NCI-H446 treated with DMSO at 0.1 percent for 48 hours (cell line): ENCODE data around the gene KRT33A.

Experiments used
- DNase-seq: peaks from one replicate; lab custom pipeline; 2025; lab: John Stamatoyannopoulos, UW

Gene KRT33A

DNA sequence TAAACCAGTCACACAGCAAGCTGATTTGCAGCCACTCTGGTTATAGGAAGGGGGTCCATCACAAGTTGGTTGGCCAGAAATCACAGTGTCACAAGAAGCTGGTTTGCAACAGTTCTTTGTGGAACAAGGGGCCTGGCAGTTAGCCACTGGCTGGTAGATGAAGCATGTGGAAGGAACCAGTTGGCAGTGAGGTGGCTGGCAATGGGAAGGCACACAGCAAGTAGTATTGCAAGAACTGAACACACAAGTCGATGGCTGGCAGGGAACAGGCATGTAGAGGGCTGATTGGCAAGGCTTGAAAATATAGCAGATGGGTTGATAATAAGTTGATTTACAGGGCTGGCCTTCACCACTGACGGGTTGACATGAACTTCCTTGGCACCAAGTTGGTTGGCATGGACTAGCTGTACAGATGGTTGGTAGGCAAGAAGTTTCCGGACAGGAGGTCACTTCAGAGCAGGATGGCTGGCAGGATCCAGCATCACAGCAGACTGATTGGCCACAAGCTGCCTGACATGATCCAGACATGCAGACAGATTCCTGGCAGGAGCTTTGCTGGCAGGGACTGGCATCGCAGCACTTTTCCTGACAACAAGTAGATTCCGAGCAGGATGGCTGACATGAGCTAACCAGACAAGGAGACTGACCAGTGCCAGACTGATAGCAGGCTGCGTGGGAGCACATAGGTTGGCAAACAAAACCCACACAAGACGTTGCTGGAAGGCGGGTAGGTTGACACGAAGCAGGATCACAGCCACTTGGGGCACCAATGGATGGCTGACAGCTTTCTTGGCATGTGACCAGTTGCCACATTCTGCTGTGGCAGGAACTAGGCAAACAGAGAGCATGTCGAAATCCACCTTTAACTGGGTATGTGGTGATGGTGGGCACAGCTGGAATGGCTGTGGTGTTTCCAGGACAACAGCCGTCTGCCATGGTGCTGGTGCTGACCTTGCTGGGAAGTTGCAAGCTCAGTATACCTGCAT is 48.4 kb downstream of the KRT33A start, which contains the start of gene KRTAP29-1:
TSS of gene KRTAP29-1 (minus strand) at position 936 of the 986 bp plus-strand sequence. CDS start at position 936, 0 bp downstream.
- peak; percentile 92 for DNase-seq

DNA sequence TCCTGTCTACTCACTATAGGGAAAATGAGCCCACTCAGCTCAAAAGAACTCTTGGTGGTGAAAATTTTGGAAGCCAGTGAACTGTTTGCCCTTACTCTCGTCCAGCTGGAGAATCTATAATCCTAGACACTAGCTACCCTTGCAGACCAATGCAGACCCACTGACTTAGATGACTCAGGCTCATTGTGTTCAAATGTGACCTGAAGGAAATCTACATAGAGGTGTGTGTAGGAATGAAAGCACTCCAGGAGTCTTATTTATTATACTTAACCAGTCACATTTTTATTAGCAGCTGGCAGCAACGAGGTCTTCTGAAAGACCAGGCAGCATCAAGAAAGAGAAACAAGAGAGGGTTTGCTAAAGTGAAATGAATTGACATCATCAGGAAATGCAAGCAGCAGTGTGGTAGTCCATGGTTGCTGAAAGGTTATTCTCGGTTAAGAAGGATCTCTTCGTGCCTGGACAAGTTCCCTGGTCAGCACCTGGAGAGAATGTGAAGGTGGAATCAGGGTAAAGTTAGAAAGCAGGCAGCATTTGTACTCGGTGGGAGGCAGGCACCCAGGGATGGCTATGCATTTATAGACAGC is 49.3 kb downstream of the KRT33A start:
- DNase-seq: no peak

DNA sequence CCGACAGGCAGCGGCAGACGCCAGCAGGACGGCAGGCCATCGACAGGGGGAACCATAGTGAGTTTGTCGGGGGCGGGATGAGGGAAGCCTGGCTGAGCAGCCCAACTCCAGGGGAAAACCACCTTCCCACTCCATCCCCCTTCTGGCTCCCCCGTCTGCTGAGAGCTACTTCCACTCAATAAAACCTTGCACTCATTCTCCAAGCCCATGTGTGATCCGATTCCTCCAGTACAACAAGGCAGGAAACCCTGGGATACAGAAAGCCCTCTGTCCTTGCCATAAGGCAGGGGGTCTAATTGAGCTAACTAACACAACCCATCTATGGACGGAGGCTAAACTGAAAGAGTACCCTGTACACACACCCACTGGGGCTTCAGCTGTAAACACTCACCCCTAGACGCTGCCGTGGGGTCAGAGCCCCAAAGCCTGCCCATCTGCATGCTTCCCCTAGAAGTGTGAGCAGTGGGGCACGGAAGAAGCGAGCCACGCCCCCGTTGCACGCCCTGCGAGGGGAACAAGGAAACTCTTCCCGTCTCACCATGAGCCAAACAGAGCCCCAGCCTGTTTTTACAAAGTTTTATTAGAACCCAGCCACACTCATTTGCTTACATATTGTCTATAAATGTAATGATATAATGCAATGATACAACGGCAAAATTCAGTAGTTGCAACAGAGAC is 52.0 kb downstream of the KRT33A start:
- no peak for DNase-seq

DNA sequence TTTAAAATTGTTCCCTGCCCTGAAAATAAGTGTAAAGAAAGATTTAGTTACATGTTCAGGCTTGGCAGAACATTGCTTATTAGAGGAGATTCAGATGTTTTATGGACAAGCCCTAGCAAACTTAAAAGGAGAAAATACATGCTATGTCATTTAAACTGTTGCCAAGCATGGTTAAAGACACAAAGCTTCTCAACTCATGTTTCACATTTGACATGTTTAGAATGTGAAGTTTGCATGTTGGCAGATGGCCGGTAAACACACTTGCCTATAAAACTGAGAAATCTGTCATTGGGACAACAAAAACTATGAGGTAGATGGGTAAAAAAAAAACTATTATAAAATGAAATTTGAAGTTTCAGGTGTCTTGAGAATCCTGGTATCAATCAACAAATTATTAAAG is 53.8 kb downstream of the KRT33A start:
- DNase-seq: no peak
